GOT3 (cell line): ENCODE data around the gene PTGES3L.
"Not testable (repeated sequence)": the region's sequence is repeated elsewhere in the genome, so short reads cannot be mapped to it uniquely, and the experiment has no call there.

Experiments
- DNase-seq: peaks from one replicate; lab custom pipeline; 2025; ENCODE audit warnings: mixed read lengths; lab: John Stamatoyannopoulos, UW

PTGES3L gene

GRCh38 chr17:42919522-42920077 lies 60.3 kb downstream of the PTGES3L start:
- DNase-seq = not testable (repeated sequence)

DNA sequence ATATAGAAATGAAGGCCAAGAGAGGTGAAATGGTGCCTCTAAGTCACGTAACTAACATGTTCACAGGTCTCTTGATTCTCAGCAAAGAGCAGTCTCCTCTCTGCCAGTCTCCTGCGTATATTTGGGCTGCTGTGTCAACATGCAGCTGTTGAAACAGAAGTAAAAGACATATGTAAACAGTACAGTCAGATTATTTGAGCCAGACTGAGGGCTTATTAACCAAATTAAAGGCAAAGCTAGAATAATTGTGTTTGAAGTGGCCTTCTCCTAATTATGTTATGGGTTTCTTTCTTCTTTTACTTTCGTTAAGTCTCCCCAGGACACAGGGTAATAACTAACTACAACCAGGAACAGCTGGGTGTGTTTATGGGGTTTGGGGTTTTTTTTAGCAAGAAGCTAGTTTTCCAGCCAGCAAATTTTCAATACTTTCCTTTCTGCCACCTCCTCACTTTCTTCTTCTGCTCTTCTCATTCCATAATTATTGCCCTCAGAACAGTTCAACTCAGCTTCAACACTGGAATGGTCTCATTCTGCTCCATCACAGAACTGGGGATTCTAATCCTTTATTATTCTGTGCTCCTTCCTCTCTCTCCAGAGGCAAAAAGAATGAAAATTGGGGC lies 60.9 kb downstream of the PTGES3L start:
- DNase-seq = no peak
